Raji (cell line): Measurements from ENCODE around the gene PLEKHO2.

Source experiments
- POLR2A ChIP-seq: IDR thresholded peaks from 2 replicates; pipeline ENCODE4 v1.6.1; 2011; ENCODE audit warnings: low read depth, low read length, control low read depth; ENCODE audit not compliant: insufficient read depth

PLEKHO2 gene

DNA sequence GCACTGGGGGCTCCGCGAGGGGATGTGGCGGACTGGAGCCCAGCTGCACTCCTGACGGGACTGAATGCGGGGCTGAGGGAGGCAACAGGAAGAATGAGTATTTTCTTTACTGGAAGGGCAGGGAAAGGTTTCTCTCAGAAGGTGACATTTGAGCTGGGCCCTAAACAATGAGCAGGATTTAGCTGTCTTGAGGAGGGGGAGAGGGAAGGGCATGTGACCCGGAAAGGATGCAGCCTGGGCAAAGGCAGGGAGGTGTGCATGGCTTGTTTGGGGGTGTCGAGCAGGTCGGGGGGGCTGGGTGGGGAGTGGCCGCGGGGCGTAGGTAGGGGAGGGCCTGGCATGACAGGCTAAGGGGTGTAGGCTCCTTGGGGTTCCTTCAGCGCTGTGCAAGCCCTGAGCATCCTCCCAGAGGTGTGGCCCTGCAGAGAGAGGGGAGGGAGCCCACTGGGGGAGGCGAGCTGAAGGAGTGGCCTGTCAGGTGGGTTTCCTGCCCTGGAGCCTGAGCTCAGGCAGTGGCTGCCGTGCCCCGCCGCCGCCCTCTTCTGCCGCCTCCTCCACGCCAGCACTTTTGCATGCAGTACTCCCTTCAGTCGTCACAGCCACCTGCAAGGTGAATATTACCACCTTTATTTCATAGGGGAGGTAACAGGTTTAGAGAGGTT, 52.8 kb downstream of the PLEKHO2 start:
- TF ChIP-seq POLR2A: peak; percentile 59; the same call in 1 of the 2 replicates

DNA sequence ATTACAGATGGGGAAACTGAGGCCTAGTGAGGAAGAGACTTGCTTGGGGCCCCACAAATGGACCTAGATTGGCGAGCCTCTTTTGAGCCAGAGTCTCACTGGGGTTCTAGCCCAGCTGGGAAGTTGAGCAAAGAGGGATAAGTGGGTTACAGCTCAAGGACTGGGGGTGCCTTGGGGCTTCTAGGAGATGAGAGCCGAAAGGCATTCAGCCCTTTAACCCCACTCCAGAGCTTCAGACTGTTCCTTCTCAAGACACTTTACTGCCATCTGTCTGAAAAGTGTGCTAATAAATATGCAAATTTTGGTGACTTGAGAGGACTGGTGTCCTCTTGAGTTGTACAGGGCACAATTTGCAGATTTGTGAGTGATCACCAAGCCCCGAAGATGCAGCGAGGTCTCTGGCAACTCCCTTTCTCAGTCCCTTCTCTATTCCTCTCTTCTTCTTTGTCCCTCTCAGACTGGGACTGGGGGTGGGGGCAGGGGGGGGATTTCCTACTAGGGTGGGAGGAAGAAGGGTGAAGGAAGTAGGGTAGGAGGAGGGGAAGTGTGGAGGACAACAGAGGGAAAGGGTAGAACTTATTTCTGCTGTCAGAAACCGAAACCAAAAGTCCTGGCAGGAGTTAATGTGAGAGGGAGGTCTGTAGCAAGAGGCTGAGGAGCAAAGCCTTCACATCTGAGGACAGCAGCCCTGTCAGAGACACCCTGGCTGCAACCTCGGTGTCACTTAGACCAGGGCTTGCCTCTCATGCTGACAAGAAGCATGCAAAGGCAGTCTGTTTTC, 53.8 kb downstream of the PLEKHO2 start:
- TF ChIP-seq POLR2A: peak; percentile 61; the same call in 1 of the 2 replicates

DNA sequence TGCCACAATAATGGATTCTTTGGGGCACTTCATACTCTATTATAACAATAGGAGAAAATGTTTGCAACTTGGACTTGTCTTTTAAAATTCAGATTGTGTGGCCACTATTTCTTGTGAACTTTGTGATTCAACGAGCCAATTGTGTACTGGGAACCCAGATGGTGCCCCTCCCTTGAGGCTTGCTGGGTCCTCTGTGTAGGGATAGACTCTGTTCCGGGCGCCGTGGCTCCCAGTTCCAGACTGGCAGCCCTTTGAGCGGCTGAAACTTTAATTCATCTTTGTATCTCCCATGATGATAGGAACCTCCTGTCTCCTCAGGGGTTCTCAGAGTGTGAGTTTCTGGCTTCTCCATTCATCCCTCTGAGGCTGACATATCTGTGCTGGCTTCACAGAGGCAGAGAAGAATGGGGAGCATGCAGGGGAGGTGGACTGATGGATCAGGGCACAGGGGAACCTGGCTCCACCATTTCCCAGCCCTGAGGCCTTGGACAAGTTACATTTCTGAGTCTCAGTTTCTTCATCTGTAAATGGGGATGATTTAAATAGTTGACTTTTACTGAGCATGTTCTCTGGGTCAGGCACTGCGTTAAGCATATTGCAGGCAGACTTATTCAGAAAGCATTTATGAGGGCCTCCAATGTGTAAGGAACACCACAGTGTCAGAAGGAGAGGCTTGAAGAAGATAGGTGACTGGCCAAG, 54.8 kb downstream of the PLEKHO2 start:
- TF ChIP-seq POLR2A: no peak

DNA sequence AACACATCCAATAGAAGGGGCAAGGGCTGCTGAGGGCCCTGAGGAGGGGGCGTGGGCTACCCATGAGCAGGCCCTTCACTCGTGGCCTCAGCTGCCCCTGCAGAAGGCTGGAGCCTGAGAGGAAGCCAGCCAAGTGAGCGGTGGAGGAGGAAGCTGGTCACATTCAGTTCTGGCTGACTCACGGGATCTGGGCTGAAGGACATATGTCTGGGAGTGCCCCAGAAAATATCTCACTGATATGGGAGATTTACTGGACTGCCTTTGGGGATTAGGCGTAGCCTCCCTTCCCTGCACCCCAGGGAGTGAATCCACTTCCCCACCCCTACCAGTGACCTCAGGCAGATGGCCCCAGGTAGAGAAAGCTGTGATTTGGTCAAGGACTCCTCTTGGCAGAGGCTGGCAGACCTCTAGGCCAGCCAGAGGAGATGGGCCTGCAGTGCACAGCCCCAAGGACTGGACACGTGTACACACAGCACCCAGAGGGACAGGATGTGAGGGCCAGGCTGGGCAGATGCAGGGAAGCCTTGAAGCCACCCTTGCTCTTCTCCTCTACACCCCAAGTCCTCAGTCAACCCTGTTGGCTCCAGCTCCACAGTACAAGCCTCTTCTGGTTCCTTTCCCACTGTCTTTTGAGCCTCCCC, 55.8 kb downstream of the PLEKHO2 start:
- TF ChIP-seq POLR2A: no peak

DNA sequence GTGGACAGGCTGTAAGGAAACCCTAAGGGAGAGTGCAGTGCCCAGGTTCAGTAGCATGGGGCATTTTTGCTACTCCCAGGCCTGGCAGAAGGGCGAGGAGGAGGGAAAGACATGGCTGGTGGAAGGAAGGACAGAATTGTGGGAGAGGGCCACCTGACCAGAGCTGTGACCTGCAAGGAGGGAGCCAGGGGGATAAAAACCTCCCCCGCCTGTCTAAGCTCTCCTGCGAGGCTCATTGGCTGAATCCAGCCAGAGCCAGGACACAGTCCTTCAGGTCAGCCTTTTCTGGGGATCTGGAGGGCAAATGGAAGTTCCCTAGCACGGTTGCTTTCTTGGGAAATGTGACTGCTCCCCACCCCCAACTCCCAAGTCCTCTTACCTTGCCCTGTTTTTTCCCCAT, 56.7 kb downstream of the PLEKHO2 start:
- TF ChIP-seq POLR2A: no peak

DNA sequence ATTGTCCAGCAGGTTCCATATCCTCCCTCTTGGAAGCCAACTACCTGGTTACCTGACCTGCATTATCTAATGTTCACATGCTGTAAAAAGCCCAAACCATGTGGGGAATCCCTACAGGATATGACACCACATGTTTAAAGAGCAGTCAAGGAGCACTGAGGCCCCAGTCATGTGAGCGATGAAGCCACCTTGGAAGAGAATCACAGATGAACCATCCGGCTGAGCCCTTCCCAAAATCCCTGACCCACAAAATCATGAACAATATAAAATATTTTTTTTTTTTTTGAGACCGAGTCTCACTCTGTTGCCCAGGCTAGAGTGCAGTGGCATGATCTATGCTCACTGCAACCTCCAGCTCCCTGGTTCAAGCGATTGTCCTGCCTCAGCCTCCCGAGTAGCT, 59.4 kb downstream of the PLEKHO2 start:
- TF ChIP-seq POLR2A: no peak

DNA sequence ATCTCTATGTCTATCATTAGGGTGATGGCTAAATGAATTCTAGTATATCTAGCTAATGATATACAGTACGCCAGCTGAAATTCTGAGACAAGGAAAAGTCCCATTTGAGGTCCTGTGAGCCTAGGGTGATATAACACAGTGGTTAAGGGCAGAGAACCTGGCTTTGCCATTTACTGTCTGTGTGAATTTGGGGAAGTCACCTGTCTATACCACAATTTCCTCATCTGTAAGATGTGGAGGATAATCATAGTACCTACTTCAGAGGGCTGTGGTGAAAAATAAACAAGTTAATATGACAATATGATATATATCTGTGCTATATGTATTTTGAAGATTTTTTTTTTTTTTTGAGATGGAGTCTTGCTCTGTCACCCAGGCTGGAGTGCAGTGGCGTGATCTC, 60.2 kb downstream of the PLEKHO2 start:
- no peak for TF ChIP-seq POLR2A

DNA sequence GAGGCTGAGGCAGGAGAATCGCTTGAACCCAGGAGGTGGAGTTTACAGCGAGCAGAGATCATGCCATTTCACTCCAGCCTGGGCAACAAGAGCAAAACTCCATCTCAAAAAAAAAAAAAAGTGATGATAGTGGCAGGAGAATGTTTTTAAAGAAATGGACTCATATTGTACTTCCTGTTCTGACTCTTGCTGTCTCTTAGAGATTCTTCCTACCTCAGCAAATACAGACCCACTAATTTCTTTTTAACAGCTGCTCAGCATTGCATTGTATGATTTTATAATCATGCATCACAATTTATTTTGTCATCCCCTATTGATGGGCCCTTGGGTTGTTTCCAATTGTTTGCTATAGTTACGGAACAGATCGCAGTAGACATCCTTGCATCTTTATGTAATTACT, 61.1 kb downstream of the PLEKHO2 start:
- TF ChIP-seq POLR2A: no peak

DNA sequence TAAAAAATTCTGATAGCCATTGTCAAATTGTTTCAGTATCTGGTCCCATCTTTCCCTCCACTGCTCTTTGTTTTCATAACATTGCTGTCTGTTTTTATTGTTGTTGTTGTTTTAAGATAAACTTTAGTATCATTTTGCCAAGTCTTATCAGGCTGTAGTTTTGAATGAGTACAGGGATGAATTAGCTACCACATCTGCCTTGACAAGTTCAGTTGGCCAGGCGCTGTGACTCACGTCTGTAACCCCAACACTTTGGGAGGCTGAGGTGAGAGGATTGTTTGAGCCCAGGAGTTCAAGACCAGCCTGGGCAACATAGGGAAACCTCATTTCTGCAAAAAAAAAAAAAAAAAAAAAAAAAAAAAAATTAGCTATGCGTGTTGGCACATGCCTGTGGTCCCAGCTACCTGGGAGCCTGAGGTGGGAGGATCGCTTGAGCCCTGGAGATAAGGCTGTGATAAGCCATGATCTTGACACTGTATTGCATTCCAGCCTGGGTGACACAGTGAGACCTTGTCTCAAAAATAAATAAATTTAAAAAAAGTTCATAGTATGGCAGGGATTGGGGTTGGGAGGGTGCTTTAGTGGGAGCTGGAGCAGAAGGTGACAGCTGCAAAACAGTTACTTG, 61.7 kb downstream of the PLEKHO2 start:
- TF ChIP-seq POLR2A: no peak

DNA sequence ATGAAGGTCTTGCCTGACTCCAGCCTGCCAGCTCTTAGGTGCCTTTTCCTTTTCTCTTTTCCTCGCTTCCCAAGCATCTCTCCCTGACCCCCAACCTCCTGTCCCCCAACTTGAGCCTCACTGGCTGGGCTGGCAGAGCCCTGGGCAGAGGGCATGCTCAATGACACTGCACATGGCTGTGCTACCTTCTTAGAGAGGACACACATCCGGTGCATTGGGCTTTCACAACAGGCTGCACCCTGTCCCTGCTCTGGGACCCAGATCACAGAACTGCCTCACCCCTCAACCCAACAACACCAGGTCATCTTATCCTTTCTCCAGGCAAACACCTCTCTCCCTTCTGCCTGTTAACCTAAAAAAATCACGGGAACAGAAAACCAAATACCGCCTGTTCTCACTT, 62.5 kb downstream of the PLEKHO2 start:
- no peak for TF ChIP-seq POLR2A

DNA sequence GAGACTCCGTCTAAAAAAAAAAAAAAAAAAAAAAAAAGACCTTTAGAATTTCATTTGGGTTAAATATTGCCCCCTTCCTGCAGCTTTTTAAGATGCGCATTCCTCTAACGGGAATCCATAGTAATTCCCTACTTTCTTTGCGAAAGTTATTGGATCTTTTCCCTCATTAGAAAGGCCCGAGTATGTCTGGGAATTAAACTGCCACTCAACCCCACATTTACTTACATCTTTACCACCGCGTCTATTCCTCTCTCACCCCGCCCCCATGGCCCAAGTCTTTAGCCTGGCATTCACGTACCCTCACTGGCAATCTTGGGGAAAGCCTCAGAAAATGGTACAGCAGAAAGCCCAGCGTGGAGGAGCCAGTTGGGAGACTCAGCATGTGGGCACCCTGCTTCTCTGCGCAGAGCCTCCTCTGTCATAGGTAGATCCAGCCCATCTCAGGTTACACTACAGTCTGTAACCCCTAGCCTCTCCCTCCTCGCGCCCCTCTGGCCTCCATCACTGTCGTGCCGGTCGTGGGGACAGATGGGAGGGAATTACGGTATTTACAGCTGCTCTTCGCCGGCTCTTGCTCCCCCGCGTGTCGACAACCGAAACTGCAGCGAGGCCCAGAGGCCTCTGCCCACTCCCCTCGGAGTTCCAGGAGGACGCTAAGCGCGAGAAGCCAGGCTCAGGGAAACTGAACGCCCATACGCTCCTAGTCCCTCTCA, 63.6 kb downstream of the PLEKHO2 start:
- no peak for TF ChIP-seq POLR2A

DNA sequence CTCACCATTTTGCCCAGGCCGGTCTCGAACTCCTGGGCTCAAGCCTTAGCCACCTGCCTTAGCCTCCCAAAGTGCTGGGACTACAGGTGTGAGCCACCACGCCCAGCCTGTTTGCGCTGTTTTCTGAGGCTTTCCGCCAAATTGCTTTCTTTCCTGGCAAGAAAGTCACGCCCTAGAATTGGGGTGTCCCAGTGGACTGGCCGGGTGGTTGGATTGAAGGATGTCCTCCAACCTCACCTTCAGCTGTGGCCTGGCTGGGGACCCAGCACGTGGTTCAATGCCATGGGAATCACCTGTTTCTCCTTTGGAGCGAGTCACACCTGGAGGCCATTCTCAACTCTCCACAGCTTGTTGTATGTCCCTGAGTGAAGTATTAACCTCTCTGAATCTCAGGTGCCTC, 64.2 kb downstream of the PLEKHO2 start:
- no peak for TF ChIP-seq POLR2A

DNA sequence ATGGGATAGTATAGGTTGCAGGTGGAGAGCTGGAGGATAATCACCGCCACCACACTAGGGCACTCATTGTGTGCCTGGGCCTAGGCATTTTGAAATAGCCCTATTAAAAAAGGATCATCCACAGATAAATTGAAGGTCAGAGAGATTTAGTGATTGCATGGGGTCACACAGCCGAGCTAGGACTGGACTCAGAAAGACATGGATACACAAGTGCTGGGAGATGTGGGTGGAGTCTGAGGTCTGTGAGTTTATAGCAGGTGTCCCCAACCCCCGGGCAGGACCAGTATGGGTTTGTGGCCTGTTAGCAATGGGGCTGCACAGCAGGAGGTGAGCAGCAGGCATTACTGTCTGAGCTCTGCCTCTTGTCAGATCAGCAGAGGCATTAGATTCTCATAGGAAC, 64.7 kb downstream of the PLEKHO2 start:
- TF ChIP-seq POLR2A: no peak

DNA sequence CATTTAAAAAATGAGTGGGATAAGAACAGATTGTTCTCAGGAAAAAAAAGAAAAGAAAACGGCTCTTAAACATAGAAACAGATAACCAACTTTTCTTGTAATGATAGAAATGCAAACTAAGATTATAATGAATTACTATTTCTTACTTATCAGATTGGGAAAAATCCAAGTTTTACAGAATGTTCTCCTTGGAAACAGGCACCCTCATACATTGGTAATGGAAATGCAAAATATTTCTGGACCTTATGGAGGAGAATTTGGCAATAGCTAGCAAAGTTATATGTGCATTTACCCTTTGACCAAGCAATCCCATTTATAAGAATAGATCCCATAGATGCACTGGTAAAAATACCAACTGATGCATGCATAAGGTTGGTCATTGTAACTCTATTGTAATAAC, 66.3 kb downstream of the PLEKHO2 start:
- no peak for TF ChIP-seq POLR2A
